SK-N-SH treated with all-trans-retinoic acid at 6 μM for 48 hours (cell line): ENCODE measurements around the gene WASHC4.

Source experiments
- ATAC-seq: fragments of 200-7000 bp; cut with Tn5 transposase; 3 replicates; pipeline ENCODE4 v1.9.1; 2020; ENCODE audit warnings: mild to moderate bottlenecking, moderate library complexity
- ARNTL ChIP-seq: fragments of 450-650 bp; formaldehyde crosslinking; IDR thresholded peaks from 2 replicates; pipeline ENCODE4 v1.5.0; 2020; ENCODE audit warnings: low read depth, mild to moderate bottlenecking, moderate library complexity, borderline replicate concordance
- BACH2 ChIP-seq: fragments of 250-450 bp; sonication (Bioruptor Pico); IDR thresholded peaks from 2 replicates; pipeline ENCODE4 v1.9.0; 2021; ENCODE audit warnings: mild to moderate bottlenecking, borderline replicate concordance
- CREB5 ChIP-seq: fragments of 250-450 bp; sonication (Bioruptor Pico); IDR thresholded peaks from 2 replicates; pipeline ENCODE4 v1.5.1; 2020; ENCODE audit warnings: low read depth, mild to moderate bottlenecking, moderate library complexity
- CSDC2 ChIP-seq: fragments of 250-450 bp; sonication (Bioruptor Pico); IDR thresholded peaks from 2 replicates; pipeline ENCODE4 v1.5.0; 2020; ENCODE audit warnings: mild to moderate bottlenecking, moderate library complexity
- CSRNP3 ChIP-seq: fragments of 250-450 bp; sonication (Bioruptor Pico); IDR thresholded peaks from 2 replicates; pipeline ENCODE4 v1.5.1; 2021; ENCODE audit warnings: mild to moderate bottlenecking, moderate library complexity
- ESRRG ChIP-seq: fragments of 250-450 bp; sonication (Bioruptor Pico); IDR thresholded peaks from 2 replicates; pipeline ENCODE4 v1.6.1; 2021; ENCODE audit warnings: mild to moderate bottlenecking
- GLIS3 ChIP-seq: fragments of 250-450 bp; sonication (Bioruptor Pico); IDR thresholded peaks from 2 replicates; pipeline ENCODE4 v1.5.0; 2020; ENCODE audit warnings: mild to moderate bottlenecking, moderate library complexity
- ISL1 ChIP-seq: fragments of 250-450 bp; sonication (Bioruptor Pico); IDR thresholded peaks from 2 replicates; pipeline ENCODE4 v2.1.2; 2022; ENCODE audit warnings: mild to moderate bottlenecking, moderate library complexity
- OSR1 ChIP-seq: fragments of 250-450 bp; sonication (Bioruptor Pico); IDR thresholded peaks from 2 replicates; pipeline ENCODE4 v1.8.0; 2022; ENCODE audit warnings: moderate library complexity, mild to moderate bottlenecking, inconsistent platforms
- PATZ1 ChIP-seq: fragments of 250-450 bp; sonication (Bioruptor Pico); IDR thresholded peaks from 2 replicates; pipeline ENCODE4 v1.8.0; 2020; ENCODE audit warnings: mild to moderate bottlenecking, moderate library complexity, borderline replicate concordance
- POU6F1 ChIP-seq: fragments of 250-450 bp; sonication (Bioruptor Pico); IDR thresholded peaks from 2 replicates; pipeline ENCODE4 v1.8.0; 2021; ENCODE audit warnings: low read depth, mild to moderate bottlenecking, moderate library complexity, borderline replicate concordance
- PPARA ChIP-seq: fragments of 250-450 bp; sonication (Bioruptor Pico); IDR thresholded peaks from 2 replicates; pipeline ENCODE4 v1.5.0; 2020; ENCODE audit warnings: mild to moderate bottlenecking, borderline replicate concordance
- RARB ChIP-seq: fragments of 250-450 bp; sonication (Bioruptor Pico); IDR thresholded peaks from 2 replicates; pipeline ENCODE4 v1.8.0; 2021; ENCODE audit warnings: mild to moderate bottlenecking, moderate library complexity
- SNAI2 ChIP-seq: fragments of 250-450 bp; sonication (Bioruptor Pico); IDR thresholded peaks from 2 replicates; pipeline ENCODE4 v1.5.0; 2020; ENCODE audit warnings: mild to moderate bottlenecking, moderate library complexity
- TCF4 ChIP-seq: fragments of 250-450 bp; sonication (Bioruptor Pico); IDR thresholded peaks from 2 replicates; pipeline ENCODE4 v1.8.0; 2021; ENCODE audit warnings: mild to moderate bottlenecking, moderate library complexity, borderline replicate concordance
- TOX ChIP-seq: fragments of 250-450 bp; sonication (Bioruptor Pico); IDR thresholded peaks from 2 replicates; pipeline ENCODE4 v1.8.0; 2021; ENCODE audit warnings: mild to moderate bottlenecking, moderate library complexity, borderline replicate concordance
- TSHZ2 ChIP-seq: fragments of 250-450 bp; sonication (Bioruptor Pico); IDR thresholded peaks from 2 replicates; pipeline ENCODE4 v1.5.0; 2020; ENCODE audit warnings: mild to moderate bottlenecking, moderate library complexity
- ZC3H10 ChIP-seq: fragments of 250-450 bp; sonication (Bioruptor Pico); IDR thresholded peaks from 2 replicates; pipeline ENCODE4 v1.5.1; 2021; ENCODE audit warnings: mild to moderate bottlenecking, moderate library complexity
- ZFP3 ChIP-seq: fragments of 250-450 bp; sonication (Bioruptor Pico); IDR thresholded peaks from 2 replicates; pipeline ENCODE4 v1.5.0; 2020; ENCODE audit warnings: mild to moderate bottlenecking, moderate library complexity
- ZFP30 ChIP-seq: fragments of 450-650 bp; formaldehyde crosslinking; IDR thresholded peaks from 2 replicates; pipeline ENCODE4 v1.5.0; 2022; ENCODE audit warnings: mild to moderate bottlenecking, moderate library complexity
- ZNF565 ChIP-seq: fragments of 450-650 bp; formaldehyde crosslinking; conservative IDR thresholded peaks from 2 replicates; pipeline ENCODE4 v1.5.0; 2020; ENCODE audit warnings: low read depth, mild to moderate bottlenecking, moderate library complexity
- ZNF8 ChIP-seq: fragments of 450-650 bp; formaldehyde crosslinking; IDR thresholded peaks from 2 replicates; pipeline ENCODE4 v1.5.0; 2020; ENCODE audit warnings: mild to moderate bottlenecking, moderate library complexity

WASHC4 gene

GRCh38 chr12:105078712-105079570 is 28.6 kb upstream of the WASHC4 start:
- no peak for ATAC-seq
- TF ChIP-seq TCF4 (CRISPR knock-in tag) (no peak), ZFP30 (CRISPR knock-in tag) (no peak), SNAI2 (CRISPR knock-in tag) (no peak), ZC3H10 (CRISPR knock-in tag) (no peak), BACH2 (CRISPR knock-in tag) (no peak)

- no peak for ATAC-seq
- TF ChIP-seq PATZ1 (no peak), CSDC2 (CRISPR knock-in tag) (no peak), POU6F1 (no peak), TOX (CRISPR knock-in tag) (no peak), ZNF8 (CRISPR knock-in tag) (no peak), RARB (no peak)
Measured at GRCh38 chr12:105083031-105083430, 24.5 kb upstream of the WASHC4 start.

- TF ChIP-seq PPARA (CRISPR knock-in tag) (no peak), ZNF8 (CRISPR knock-in tag) (no peak), ZFP3 (CRISPR knock-in tag) (no peak), CREB5 (no peak), TSHZ2 (no peak), ARNTL (CRISPR knock-in tag) (no peak), OSR1 (no peak), TOX (CRISPR knock-in tag) (no peak), GLIS3 (CRISPR knock-in tag) (no peak), ISL1 (no peak), CSRNP3 (CRISPR knock-in tag) (no peak), BACH2 (CRISPR knock-in tag) (no peak), ZNF565 (CRISPR knock-in tag) (no peak), ESRRG (CRISPR knock-in tag) (no peak), ZFP30 (CRISPR knock-in tag) (no peak), RARB (no peak)
- peak; percentile 75 for ATAC-seq
Measured at GRCh38 chr12:105083551-105084105, 23.9 kb upstream of the WASHC4 start.
